Loucy (cell line): ENCODE data around the gene LAMC3.

Source experiments
- CTCF ChIP-seq: fragments of 200-600 bp; sonication (generic); conservative IDR thresholded peaks from 2 replicates; pipeline ENCODE4 v1.5.1; 2014; ENCODE audit warnings: mild to moderate bottlenecking, antibody characterized with exemption, low read length
- EZH2phosphoT487 ChIP-seq: fragments of 200-600 bp; IDR thresholded peaks from 2 replicates; pipeline ENCODE4 v1.6.1; 2018; ENCODE audit warnings: antibody characterized with exemption, mild to moderate bottlenecking, moderate library complexity, borderline replicate concordance

- TF ChIP-seq CTCF (no peak), EZH2phosphoT487 (no peak)
Measured at GRCh38 chr9:131107760-131108159, 98.8 kb downstream of the LAMC3 start.
